CD4-positive, alpha-beta T cell treated with Interleukin-12 subunit alpha and Interleukin-12 subunit beta, for 1 hour (primary cell): ENCODE results near the gene RAB10.
"Not testable (repeated sequence)": the region's sequence is repeated elsewhere in the genome, so short reads cannot be mapped to it uniquely, and the experiment has no call there.

ENCODE experiments used
- DNase-seq: peaks from one replicate; pipeline ENCODE4 v3.0.0-alpha.2; 2020

The RAB10 gene

GRCh38 chr2:26064846-26065245, 31.0 kb downstream of the RAB10 start:
- no peak for DNase-seq

DNA sequence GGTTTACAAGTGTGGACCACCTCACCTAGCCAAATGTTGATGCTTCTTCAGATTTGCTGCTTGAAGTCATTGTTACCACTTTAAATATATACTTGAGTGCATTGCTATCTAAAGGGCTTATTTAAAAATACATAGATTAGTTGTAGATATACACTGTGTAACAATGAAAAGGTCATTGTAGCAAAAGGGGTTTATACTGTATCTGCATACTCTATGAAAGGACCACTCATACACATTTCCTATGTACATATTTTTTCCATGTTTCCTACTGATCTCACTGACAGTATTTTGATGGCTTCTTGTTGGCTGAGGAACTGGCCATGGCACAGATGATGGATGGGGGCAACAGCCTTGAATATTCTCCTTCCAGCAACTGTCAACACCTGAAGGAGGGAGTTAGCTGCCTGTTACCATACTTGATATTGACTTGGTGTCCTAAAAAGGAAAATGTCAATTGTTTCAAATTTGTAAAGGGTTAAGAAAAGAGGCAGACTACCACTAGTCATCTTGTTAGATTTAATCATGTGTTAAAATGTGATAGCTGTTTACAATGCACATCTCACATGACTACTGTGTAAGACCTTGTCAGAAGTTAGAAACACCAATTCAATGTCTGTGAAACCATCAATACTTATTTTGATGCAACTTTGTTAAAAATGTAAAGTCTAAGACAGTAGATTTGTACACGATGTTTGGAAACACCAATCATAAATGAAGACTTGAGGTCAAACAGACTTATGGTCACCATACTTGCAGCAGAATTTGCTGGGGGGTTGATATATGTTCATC, 33.5 kb downstream of the RAB10 start:
- no peak for DNase-seq

- no peak for DNase-seq
Observed at GRCh38 chr2:26067980-26068507, 34.2 kb downstream of the RAB10 start.

DNA sequence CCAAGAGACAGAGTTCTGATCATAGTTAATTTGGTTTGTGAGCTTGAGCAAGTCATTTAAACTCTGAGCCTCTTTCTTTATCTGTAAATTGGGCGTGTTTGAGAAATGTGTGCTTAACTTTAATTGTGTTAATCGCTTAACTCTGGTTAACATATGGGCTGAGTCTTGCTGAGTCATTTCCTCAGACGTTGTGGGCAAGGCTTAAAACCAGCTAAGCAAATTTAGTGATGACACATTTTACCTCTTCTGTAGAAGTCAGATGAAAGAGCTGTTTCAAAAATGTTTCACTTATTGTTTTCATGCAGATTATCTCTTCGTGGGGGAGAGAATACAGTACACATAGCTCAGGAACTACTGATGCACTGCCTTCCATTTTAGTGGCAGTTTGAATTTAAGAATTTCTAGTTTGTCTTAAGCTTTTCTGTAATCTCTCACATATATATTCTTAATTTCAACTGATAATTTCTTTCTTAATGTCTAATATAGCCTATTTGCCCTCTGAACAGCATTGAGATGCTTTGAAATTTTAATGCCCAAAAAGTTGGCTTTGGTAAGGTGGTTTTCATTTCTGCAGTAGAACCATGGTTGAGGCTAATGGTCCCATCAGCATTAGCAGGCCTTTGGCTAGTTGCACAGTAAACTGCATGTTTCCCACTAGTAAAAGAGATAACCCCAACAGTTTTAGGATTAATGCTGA, 34.9 kb downstream of the RAB10 start:
- peak; percentile 62 for DNase-seq

DNA sequence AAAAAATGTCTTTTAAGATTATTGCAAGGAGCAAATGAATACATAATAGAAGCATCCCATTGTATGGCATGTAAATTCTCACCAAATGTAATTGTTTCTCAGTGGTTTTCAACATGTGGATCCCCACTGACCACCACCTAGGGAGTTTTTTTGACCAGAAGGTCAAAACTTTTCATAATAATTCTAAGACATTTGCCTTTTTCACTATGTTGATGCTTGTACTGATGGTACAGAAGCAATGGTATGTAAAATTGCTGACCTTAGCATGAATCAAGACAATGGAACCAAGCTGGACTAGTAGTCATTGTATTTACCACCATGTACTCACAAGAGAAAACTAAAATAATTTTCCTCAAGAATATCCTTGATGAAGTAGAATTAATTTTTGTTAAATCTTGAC, 36.8 kb downstream of the RAB10 start:
- no peak for DNase-seq

DNA sequence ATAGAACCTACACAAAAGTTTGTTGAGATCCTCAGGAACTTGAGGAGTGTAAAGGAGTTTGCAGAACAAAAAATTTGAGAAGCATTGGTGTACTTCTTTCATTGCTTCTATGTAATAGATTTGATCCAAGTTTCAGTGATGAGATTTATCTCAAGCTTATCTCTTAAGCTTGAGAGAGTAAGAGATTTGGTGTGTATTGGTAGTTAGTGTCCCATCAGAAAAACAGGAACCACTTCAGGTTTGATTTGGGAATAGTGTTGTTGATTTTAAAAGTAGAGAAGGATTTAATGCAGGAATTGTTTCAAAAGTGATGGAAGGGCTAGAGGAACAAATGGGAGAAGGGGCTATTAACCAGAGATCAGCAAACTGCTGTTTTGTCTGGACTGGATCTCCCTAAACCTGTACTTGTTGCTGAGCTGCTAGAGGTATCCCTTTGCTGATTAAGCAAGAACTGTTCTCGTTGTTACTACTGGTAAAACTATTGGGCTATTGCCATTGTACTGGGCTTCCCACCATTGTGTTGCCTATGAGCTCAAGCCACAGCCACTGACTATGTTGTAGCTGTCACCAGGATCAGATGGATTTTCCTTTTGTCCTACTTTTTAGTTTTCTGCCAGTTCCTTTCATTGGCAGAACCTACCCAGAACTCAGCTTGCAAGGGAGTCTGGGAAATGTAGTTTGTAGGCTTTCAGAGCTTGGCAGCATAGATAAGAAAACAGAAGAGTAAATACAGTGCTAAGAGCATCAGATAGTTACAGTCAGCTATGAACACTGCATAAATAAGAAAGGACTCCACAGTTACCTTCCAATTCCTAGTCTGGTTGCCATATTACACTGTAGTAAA, 39.3 kb downstream of the RAB10 start:
- DNase-seq: no peak

- DNase-seq: no peak
Observed at GRCh38 chr2:26073830-26074229, 39.9 kb downstream of the RAB10 start.

DNA sequence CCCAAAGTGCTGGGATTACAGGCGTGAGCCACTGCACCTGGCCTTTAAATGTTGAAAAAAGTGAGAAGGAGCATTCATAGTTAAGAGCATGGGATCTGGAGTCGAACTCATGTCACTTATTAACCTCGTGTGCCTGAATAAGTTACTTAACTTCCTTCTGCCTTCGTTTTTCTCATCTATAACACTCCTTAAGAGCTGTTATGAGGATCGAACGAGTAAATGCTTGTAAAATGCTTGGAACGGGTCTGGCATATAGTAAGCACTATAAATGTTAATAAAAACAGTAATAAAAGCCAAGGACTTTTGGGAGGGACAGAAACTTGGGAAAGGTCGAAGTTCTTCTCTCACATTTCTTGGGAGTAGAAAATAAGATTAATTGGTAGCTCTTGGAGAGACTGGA, 40.8 kb downstream of the RAB10 start:
- no peak for DNase-seq

- no peak for DNase-seq
Observed at GRCh38 chr2:26075173-26075572, 41.3 kb downstream of the RAB10 start.

DNA sequence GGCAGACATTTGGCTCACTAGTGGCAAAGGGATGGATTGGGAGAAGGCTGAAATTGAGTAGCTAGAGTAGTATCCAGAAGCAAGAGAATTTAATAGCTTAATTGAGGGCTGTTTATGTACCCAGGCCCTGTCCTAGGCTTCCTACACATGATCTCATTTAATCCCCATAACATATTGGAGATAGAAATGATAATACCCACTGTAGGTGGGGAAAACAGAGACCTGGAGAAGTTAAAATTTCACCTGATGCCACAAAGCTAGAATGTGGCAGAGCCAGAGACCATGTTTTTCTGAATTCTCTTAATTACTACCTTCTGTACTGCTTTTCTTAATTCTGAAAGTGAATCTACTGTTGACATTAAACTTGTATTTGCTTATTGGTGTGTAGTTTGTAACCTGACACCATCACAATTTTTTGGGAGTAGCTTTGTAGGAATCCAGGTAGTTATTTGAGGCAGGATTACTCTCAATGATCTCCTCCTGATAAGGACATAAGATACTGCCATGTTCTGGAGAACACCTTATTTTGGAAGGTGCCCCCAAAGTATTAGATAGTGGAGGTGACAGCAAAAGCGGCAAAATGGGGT, 42.2 kb downstream of the RAB10 start:
- DNase-seq: no peak

GRCh38 chr2:26077291-26077690, 43.4 kb downstream of the RAB10 start:
- no peak for DNase-seq

DNA sequence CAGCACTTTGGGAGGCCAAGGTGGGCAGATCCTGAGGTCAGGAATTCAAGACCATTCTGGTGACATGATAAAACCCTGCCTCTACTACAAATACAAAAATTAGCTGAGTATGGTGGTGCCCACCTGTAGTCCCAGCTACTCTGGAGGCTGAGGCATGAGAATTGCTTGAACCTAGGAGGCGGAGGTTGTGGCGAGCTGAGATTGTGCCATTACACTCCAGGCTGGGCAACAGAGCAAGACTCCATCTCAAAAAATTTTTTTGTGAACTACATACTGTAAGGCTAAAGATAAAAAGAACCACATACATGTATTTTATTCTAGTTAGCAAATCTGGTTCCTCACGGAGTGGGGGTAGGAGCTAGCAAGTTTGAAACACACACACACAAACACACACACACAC, 45.1 kb downstream of the RAB10 start:
- DNase-seq: no peak

- no peak for DNase-seq
Observed at GRCh38 chr2:26080356-26080755, 46.5 kb downstream of the RAB10 start.

DNA sequence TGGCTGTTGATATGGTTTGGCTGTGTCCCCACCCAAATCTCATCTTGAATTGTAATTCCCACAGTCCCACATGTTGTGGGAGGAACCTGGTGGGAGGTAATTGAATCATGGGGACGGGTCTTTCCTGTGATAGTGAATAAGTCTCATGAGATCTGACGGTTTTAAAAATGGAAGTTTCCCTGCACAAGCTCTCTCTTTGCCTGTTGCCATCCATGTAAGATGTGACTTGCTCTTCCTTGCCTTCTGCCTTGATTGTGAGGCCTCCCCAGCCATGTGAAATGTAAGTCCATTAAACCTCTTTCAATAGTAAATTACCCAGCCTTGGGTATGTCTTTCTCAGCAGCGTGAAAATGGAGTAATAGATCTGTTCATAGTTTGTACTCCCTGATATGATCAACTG, 47.0 kb downstream of the RAB10 start:
- not testable (repeated sequence) for DNase-seq

GRCh38 chr2:26081556-26081955, 47.7 kb downstream of the RAB10 start:
- no peak for DNase-seq

DNA sequence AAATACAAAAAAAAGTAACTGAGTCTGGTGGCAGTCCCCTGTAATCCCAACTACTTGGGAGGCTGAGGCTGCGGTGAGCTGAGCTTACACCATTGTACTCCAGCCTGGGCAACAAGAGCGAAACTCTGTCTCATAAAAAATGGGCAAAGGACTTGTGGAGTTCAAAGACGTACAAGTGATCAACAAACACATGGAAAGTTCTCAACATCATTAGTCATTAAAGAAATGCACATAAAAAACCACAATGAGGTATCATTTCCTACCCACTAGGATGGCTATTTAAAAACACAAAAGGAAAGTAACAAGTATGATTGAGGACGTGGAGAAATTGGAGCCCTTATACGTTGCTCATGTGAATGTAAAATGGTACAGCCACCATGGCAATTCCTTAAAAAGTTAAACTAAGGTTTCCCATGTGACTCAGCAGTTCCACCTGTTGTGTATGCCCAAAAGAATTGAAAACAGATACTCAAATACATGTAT, 52.3 kb downstream of the RAB10 start:
- peak; percentile 14 for DNase-seq

GRCh38 chr2:26086779-26087178, 52.9 kb downstream of the RAB10 start:
- no peak for DNase-seq

GRCh38 chr2:26088038-26088643, 54.3 kb downstream of the RAB10 start:
- peak; percentile 45 for DNase-seq

DNA sequence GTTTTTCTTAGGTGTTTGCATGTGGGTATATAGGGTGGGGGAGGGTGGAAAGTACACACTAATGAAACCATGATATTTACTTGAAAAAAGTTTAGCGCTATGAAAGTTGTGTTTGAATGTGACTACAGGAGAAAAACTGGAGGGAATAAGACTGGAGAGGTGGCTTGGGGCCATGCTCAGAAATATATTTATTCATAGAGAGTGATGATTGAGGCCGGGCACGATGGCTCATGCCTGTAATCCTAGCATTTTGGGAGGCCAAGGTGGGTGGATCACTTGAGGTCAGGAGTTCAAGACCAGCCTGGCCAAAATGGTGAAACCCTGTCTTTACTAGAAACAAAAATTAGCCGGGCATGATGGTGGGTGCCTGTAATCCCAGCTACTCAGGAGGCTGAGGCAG, 55.0 kb downstream of the RAB10 start:
- DNase-seq: not testable (repeated sequence)

- no peak for DNase-seq
Observed at GRCh38 chr2:26089337-26089736, 55.5 kb downstream of the RAB10 start.

GRCh38 chr2:26095758-26096157, 61.9 kb downstream of the RAB10 start:
- DNase-seq: no peak

- no peak for DNase-seq
Observed at GRCh38 chr2:26099933-26100332, 66.0 kb downstream of the RAB10 start.
